GM19099 (cell line): ENCODE results near the gene KIAA1328.

Source experiments
- POLR2A ChIP-seq: IDR thresholded peaks from 3 replicates; pipeline ENCODE4 v1.6.1; 2011; ENCODE audit warnings: low read depth; ENCODE audit not compliant: insufficient read length; ENCODE audit errors: extremely low read depth

The KIAA1328 gene

DNA sequence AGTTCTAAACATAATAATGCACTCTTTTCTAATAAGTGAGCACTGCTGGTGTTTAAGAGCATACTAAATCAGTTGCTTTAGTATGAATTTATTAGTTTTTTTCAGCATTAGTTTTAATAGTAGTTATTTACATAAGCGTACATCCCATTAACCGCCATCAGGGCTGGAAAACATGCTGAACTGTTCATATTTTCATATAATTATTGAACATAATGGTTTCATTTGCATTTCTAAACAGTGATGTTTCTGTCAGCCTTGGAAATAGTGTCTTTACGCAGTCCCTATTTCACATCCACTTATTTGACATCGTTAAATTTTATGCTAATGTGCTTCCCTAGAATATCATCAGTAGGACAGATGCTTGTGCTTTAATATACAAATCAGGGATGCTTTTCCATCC lies 71.5 kb downstream of the KIAA1328 start:
- no peak for TF ChIP-seq POLR2A

DNA sequence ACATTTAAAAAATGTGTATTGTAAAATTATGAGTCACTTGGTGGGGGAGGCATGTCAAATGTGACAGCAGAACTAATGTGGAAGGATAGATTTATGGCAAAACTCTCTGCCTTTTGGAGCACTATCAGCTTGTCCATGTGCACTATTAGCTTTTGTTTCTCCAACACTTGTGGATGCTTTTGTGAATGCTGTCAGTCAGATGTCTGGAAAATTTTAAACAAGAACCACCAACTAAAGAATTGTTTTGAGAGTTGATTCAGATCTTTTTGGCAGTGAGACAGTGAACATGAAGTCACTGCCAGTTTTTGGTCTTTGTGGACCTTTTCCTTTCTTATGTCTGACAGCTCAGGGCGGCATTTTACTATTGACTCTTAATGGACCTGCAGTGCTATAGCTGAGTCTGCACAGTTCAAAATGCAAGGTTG lies 72.4 kb downstream of the KIAA1328 start:
- TF ChIP-seq POLR2A, result no peak

DNA sequence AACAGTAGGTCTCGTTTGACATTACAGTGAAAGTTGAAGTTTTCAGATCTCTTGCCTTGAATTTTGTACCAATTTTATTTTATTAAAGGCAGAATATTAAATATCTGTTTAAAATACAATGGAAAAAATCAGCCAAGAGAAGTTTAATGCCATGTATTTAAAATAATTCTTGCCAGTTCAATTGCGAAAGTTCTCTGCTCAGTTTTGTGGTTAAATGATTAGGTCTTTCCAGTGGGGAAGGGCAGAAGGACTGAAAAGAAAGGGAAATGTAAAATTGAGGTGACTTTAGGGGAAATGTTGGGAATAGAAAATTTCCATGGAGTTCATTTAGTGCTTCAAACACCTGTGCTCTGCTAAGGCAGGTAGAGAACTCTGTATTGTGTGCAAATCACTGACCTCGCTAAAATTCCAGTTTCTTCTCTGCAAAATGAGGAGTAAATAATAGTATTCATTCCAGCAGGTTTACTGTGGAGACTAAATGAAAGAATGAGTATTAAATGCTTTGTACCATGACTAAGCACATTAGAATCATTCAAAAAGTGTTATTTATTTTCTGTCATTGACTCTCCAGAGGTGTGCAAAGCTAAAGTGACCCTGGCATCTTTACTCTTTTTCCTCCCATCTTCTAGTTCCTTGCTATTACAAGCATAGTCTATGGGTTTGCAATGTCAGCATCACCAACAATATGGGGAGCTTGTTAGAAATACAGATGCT lies 74.4 kb downstream of the KIAA1328 start:
- no peak for TF ChIP-seq POLR2A

- no peak for TF ChIP-seq POLR2A
Measured at GRCh38 chr18:36905571-36905970, 76.6 kb downstream of the KIAA1328 start.

- no peak for TF ChIP-seq POLR2A
Measured at GRCh38 chr18:36912887-36913286, 84.0 kb downstream of the KIAA1328 start.

DNA sequence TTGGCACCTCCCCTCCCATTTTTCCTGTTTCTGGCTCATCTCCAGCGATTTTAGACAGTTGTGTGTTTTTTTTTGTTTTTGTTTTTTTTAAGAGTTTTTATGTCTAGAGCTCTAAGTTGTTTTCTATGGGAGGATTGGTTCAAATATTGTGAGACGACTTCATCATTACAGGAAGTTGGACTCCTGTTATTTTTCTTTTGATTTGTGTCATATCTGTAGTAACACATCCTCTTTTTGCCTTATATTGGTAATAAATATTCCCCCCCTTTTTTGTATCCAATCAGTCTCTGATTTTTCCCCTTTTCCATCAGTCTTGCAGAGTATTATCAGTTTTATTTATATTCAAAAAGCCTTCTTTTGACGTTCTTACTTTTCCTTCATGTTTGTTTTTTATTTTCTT lies 89.0 kb downstream of the KIAA1328 start:
- no peak for TF ChIP-seq POLR2A

- TF ChIP-seq POLR2A, result no peak
Measured at GRCh38 chr18:36929601-36930000, 100.7 kb downstream of the KIAA1328 start.

DNA sequence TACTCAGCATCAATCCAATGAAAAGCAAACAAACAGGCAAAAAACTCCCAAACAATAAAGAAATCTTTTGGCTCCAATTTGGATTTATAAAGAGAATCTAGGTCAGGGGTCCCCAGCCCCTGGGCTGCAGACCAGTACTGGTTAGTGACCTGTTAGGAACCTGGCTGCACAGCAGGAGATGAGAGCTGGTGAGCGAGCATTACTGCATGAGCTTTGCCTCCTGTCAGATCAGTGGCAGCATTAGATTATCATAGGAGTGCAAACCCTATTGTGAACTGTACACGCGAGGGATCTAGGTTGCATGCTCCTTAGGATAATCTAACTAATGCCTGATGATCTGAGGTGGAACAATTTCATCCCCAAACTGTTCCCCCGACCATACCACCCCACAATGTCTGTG lies 102.2 kb downstream of the KIAA1328 start:
- TF ChIP-seq POLR2A, result no peak

GRCh38 chr18:36933552-36933951 lies 104.6 kb downstream of the KIAA1328 start:
- TF ChIP-seq POLR2A, result no peak

DNA sequence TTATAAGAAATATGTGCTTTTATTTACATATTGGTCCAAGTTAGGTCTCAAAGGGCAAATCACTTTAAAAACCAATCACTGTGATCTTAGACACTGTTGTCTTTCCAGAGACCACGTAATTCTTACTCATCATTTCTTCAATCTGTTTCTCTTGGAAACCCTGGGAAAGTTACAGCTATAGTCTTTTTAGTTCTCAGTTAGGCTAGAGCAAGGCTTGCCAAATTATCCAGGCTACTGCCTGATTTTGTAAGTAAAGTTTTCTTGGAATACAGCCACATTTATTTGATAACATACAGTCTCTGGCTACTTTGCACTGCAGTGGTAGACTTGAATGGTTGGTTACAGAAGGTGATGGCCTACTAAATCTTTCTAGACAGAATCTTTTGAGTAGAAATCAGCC lies 106.0 kb downstream of the KIAA1328 start:
- no peak for TF ChIP-seq POLR2A

GRCh38 chr18:36942264-36942663 lies 113.3 kb downstream of the KIAA1328 start:
- no peak for TF ChIP-seq POLR2A

GRCh38 chr18:36947820-36948348 lies 119.0 kb downstream of the KIAA1328 start:
- TF ChIP-seq POLR2A, result no peak

- no peak for TF ChIP-seq POLR2A
Measured at GRCh38 chr18:36950282-36950681, 121.4 kb downstream of the KIAA1328 start.

- no peak for TF ChIP-seq POLR2A
Measured at GRCh38 chr18:36950960-36951359, 122.0 kb downstream of the KIAA1328 start.

DNA sequence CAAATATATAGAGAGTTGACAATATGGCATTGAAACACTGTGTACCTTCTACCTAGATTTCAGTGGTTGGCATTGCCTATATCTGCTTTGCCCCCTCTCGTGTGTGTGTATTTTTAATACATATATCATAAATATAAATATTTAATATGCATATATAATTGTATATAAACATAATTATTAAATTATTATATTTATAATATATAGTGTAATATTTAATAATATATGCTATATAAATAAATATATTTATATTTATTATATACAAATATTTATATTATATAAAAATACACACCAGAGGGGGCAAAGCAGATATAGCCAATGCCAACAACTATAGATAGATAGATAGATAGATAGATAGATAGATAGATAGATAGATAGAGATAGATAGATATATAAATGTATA lies 124.1 kb downstream of the KIAA1328 start:
- no peak for TF ChIP-seq POLR2A

- no peak for TF ChIP-seq POLR2A
Measured at GRCh38 chr18:36960038-36960437, 131.1 kb downstream of the KIAA1328 start.

DNA sequence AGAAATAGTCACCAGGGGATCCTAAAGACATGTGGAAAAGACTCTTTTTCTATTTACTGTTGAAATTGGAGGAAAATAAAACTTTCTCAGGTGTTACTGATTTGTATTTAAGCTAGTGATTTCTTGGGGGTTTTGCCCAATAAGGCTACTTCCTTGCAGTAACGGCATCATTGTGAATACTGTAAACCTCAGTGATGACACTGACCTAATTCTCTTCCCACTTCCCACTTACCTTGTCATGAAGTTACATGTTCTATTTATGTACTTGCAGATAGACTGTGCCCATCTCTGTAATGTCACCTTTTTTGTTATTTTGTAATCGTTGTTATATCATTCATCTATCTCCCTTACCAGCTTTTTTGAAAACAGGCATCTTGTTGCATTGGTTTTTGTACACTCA lies 134.5 kb downstream of the KIAA1328 start:
- TF ChIP-seq POLR2A, result no peak

- no peak for TF ChIP-seq POLR2A
Measured at GRCh38 chr18:36974686-36975085, 145.8 kb downstream of the KIAA1328 start.

DNA sequence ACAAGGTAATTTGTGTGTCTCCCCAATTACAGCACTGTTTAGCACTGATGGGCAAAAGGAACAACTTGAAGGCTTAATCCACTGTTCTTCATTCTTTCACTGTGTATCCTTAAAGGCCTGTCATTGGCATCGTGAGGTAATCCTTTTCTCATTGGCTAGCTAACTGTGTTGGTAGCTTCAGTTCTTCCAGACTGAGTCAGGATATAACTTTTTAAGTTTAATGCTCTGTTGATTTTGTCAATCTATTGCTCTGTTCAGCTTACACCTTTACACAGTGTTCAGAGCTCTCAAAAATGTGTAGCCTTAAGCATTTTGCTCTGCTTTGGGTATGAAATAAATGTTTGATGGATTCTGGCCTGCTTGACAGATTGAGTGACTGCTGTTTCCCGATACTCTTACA lies 148.2 kb downstream of the KIAA1328 start:
- TF ChIP-seq POLR2A, result no peak
